ENCODE results near the gene NR2F6.

- no peak for TF ChIP-seq CTCF (IDR thresholded peaks at IDR 0.05)
- TF ChIP-seq EZH2 (IDR thresholded peaks at IDR 0.05; ENCODE audit: borderline replicate concordance, insufficient read depth, low read depth, low read length, poor library complexity, severe bottlenecking) = no peak
Observed at GRCh38 chr19:17266026-17266425, 20.3 kb upstream of the NR2F6 start.

Data from B cell (primary cell).